ENCODE data around the gene PRPF40B. TPM values are rescaled to one million over a fixed set of nuclear protein-coding genes. Genes with fewer than 3 reads are reported as not detected.

The PRPF40B gene
- total and polyA plus RNA-seq, 2 donors (not counting 1 experiment from before 2014, with no cell fraction given), result 11.7 to 23.7 TPM

GRCh38 chr12:49683599-49684309, 60.4 kb downstream of the PRPF40B start:
- intact Hi-C loops (cut with micrococcal nuclease), result no loop called here
- Histone ChIP-seq H3K9me3 (ENCODE audit: control extremely low read depth in 1 of 3, control insufficient read depth in 2 of 3, insufficient read depth in 1 of 3, low read length in 2 of 3) (no peaks in the 10 kb centered on the region), H3K4me1 (ENCODE audit: control insufficient read depth in 2 of 2, insufficient read depth in 2 of 2, low read length in 2 of 2) (peaks cover 36 to 49% of the 10 kb centered on the region in 2 donors), H3K27ac (ENCODE audit: low read length in 2 of 2) (peak overlapping the region in 1 of 2 donors; percentile 43), H3K79me2 (ENCODE audit: control insufficient read depth, insufficient read depth, low read length) (peaks cover 100% of the 10 kb centered on the region), H4K20me1 (ENCODE audit: control insufficient read depth, insufficient read depth, low read length, poor library complexity, severe bottlenecking) (peaks cover 44% of the 10 kb centered on the region), H2AFZ (ENCODE audit: insufficient read depth, low read depth, low read length, poor library complexity, severe bottlenecking) (no peak overlapping the region), H3K4me3 (ENCODE audit: control extremely low read depth in 1 of 5, extremely low read depth in 1 of 5, insufficient read depth in 1 of 5, low read depth in 2 of 5, low read length in 4 of 5) (no peak overlapping the region), H3K9ac (ENCODE audit: low read length) (no peak overlapping the region), H3K36me3 (replicated peaks in 1 of 2; ENCODE audit: control extremely low read depth in 1 of 2, control insufficient read depth in 1 of 2, extremely low read depth in 1 of 2, insufficient read depth in 2 of 2, low read length in 1 of 2) (no peaks in the 10 kb centered on the region), H3K4me2 (replicated peaks; ENCODE audit: low read depth, low read length, poor library complexity, severe bottlenecking) (peak overlapping the region; percentile 5), H3K27me3 (replicated peaks in 1 of 4; ENCODE audit: control extremely low read depth in 1 of 4, control insufficient read depth in 3 of 4, insufficient read depth in 4 of 4, low read length in 3 of 4) (no peaks in the 10 kb centered on the region)
- Mint-ChIP-seq H3K9me3 (ENCODE audit: insufficient read depth) (no peaks in the 10 kb centered on the region), H3K27ac (peak overlapping the region; percentile 33), H3K4me1 (peaks cover 61% of the 10 kb centered on the region), H3K27me3 (no peaks in the 10 kb centered on the region), H3K4me3 (no peak overlapping the region)
- DNase-seq, result no peak
- WGBS (ENCODE audit: insufficient coverage), result 57% methylated on average over 2 of the region's 3 CpGs
- TF ChIP-seq EZH2 (IDR thresholded peaks at IDR 0.05; ENCODE audit: borderline replicate concordance, insufficient read depth, low read depth, low read length, poor library complexity, severe bottlenecking) (no peak), CTCF (IDR thresholded peaks at IDR 0.05) (no peak)
- ChIA-PET CTCF (interaction anchor here (1.0 to 1.9 kb wide), 5 partner anchors 9 to 39 kb away, joined by 3 to 10 read pairs (median 3); no protein-coding TSS in a partner anchor), POLR2A (interaction anchor here (0.5 to 1.5 kb wide), 4 partner anchors 13 to 174 kb away, joined by 3 to 6 read pairs (median 4); no protein-coding TSS in a partner anchor)
- no peak for ATAC-seq (ENCODE audit: low read depth)

GRCh38 chr12:49684310-49684854, 61.0 kb downstream of the PRPF40B start:
- H3K4me3 Mint-ChIP-seq, result no peak overlapping the region
- DNase-seq (no peak), ATAC-seq (ENCODE audit: low read depth) (no peak)
- Histone ChIP-seq H3K9ac (ENCODE audit: low read length) (no peak overlapping the region), H3K9me3 (ENCODE audit: control extremely low read depth in 1 of 3, control insufficient read depth in 2 of 3, insufficient read depth in 1 of 3, low read length in 2 of 3) (no peaks in the 10 kb centered on the region), H2AFZ (ENCODE audit: insufficient read depth, low read depth, low read length, poor library complexity, severe bottlenecking) (no peak overlapping the region), H4K20me1 (ENCODE audit: control insufficient read depth, insufficient read depth, low read length, poor library complexity, severe bottlenecking) (peaks cover 50% of the 10 kb centered on the region), H3K36me3 (replicated peaks in 1 of 2; ENCODE audit: control extremely low read depth in 1 of 2, control insufficient read depth in 1 of 2, extremely low read depth in 1 of 2, insufficient read depth in 2 of 2, low read length in 1 of 2) (no peaks in the 10 kb centered on the region), H3K4me1 (ENCODE audit: control insufficient read depth in 2 of 2, insufficient read depth in 2 of 2, low read length in 2 of 2) (peaks cover 43 to 52% of the 10 kb centered on the region in 2 donors), H3K27ac (ENCODE audit: low read length in 2 of 2) (peak overlapping the region in 1 of 2 donors; percentile 43), H3K27me3 (replicated peaks in 1 of 4; ENCODE audit: control extremely low read depth in 1 of 4, control insufficient read depth in 3 of 4, insufficient read depth in 4 of 4, low read length in 3 of 4) (no peaks in the 10 kb centered on the region), H3K4me2 (replicated peaks; ENCODE audit: low read depth, low read length, poor library complexity, severe bottlenecking) (peak overlapping the region; percentile 5), H3K79me2 (ENCODE audit: control insufficient read depth, insufficient read depth, low read length) (peaks cover 100% of the 10 kb centered on the region), H3K4me3 (ENCODE audit: control extremely low read depth in 1 of 5, extremely low read depth in 1 of 5, insufficient read depth in 1 of 5, low read depth in 2 of 5, low read length in 4 of 5) (no peak overlapping the region)
- ChIA-PET POLR2A (interaction anchor here (0.5 kb wide), 1 partner anchor 175 kb away, joined by 6 read pairs; no protein-coding TSS in a partner anchor), CTCF (interaction anchor here (1.0 to 1.9 kb wide), 3 partner anchors 10 to 39 kb away, joined by 3 to 10 read pairs (median 7); no protein-coding TSS in a partner anchor)
- WGBS (ENCODE audit: insufficient coverage), result 88% methylated on average over 4 of the region's 5 CpGs
- H3K9me3 Mint-ChIP-seq (ENCODE audit: insufficient read depth), result no peaks in the 10 kb centered on the region
- H3K27me3 Mint-ChIP-seq, result no peaks in the 10 kb centered on the region
- H3K4me1 Mint-ChIP-seq, result peaks cover 64% of the 10 kb centered on the region
- TF ChIP-seq EZH2 (IDR thresholded peaks at IDR 0.05; ENCODE audit: borderline replicate concordance, insufficient read depth, low read depth, low read length, poor library complexity, severe bottlenecking) (no peak), CTCF (IDR thresholded peaks at IDR 0.05) (no peak)
- H3K27ac Mint-ChIP-seq, result no peak overlapping the region
- intact Hi-C loops (cut with micrococcal nuclease), result no loop called here

Data from B cell (primary cell).